ENCODE measurements around the gene AASDH.

DNA sequence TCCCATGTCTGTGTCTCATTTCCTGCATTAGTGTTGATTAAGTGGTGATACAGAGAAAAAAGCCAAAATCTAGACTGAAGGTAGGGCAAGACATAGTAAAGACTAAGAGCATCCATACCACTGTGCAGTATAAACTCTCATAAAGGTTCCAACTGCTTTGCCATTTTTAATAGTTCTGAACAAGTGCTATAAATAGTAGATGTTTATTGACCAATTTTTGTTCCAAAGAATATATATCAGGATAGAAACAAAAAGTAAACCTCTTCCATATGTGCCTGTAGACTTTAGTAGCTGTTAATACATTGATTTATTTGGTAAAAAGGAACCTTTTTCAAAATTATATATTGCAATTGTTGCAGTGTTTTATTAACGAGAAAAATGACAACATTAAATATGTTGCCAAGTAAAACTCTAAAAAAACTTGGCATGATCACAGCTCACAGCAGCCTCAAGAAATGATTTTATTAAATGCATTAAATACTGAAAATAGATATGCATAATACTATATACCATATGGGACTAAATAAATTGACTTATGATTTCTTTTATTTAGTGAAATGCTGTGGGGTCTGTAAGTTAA is 22.3 kb upstream of the AASDH start:
- TF ChIP-seq, protein P1, sequence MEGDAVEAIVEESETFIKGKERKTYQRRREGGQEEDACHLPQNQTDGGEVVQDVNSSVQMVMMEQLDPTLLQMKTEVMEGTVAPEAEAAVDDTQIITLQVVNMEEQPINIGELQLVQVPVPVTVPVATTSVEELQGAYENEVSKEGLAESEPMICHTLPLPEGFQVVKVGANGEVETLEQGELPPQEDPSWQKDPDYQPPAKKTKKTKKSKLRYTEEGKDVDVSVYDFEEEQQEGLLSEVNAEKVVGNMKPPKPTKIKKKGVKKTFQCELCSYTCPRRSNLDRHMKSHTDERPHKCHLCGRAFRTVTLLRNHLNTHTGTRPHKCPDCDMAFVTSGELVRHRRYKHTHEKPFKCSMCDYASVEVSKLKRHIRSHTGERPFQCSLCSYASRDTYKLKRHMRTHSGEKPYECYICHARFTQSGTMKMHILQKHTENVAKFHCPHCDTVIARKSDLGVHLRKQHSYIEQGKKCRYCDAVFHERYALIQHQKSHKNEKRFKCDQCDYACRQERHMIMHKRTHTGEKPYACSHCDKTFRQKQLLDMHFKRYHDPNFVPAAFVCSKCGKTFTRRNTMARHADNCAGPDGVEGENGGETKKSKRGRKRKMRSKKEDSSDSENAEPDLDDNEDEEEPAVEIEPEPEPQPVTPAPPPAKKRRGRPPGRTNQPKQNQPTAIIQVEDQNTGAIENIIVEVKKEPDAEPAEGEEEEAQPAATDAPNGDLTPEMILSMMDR (IDR thresholded peaks at IDR 0.05; ENCODE audit: low read length): no peak
- TF ChIP-seq EZH2 (optimal IDR thresholded peaks at IDR 0.05; ENCODE audit: low read depth, low read length) (no peak), EZH2phosphoT487 (IDR thresholded peaks at IDR 0.05; ENCODE audit: low read length) (no peak)

Measured in MM.1S (cell line).